Measurements from ENCODE around the gene ARID1B. TPM values are rescaled to one million over a fixed set of nuclear protein-coding genes. Genes with fewer than 3 reads are reported as not detected.

ARID1B gene
- total RNA-seq, 1 donor from 2014 or later, result 101 TPM

DNA sequence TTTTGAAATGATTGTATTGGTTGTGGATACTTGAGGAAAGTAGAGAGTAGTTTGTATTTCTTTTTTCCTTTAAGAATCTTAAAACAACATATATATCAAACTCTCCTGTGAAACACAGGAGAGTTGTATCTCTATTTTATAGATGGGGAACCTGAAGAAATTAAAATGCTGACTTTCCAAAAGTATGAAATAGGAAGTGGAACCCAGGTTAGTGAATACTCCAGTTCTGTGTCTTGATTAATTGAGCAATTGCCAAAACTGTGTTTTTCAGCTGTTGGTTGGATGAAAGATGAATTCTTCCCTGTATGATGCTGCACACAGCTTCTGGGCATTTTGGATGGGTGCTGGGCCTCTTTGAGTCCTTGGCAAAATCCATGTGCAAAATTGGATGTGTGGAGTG, 86.3 kb downstream of the ARID1B start:
- Mint-ChIP-seq H3K27ac (ENCODE audit: unreplicated experiment) (no peak overlapping the region), H3K4me3 (no peak overlapping the region), H3K27me3 (ENCODE audit: low read depth) (no peaks in the 10 kb centered on the region), H3K9me3 (peaks cover 7% of the 10 kb centered on the region), H3K4me1 (peaks cover 50% of the 10 kb centered on the region), H3K36me3 (ENCODE audit: low read depth) (peaks cover 11% of the 10 kb centered on the region)
- TF ChIP-seq, protein P1, sequence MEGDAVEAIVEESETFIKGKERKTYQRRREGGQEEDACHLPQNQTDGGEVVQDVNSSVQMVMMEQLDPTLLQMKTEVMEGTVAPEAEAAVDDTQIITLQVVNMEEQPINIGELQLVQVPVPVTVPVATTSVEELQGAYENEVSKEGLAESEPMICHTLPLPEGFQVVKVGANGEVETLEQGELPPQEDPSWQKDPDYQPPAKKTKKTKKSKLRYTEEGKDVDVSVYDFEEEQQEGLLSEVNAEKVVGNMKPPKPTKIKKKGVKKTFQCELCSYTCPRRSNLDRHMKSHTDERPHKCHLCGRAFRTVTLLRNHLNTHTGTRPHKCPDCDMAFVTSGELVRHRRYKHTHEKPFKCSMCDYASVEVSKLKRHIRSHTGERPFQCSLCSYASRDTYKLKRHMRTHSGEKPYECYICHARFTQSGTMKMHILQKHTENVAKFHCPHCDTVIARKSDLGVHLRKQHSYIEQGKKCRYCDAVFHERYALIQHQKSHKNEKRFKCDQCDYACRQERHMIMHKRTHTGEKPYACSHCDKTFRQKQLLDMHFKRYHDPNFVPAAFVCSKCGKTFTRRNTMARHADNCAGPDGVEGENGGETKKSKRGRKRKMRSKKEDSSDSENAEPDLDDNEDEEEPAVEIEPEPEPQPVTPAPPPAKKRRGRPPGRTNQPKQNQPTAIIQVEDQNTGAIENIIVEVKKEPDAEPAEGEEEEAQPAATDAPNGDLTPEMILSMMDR (conservative IDR thresholded peaks at IDR 0.05), result no peak
- DNase-seq (ENCODE audit: low read depth, low spot score), result no peak

DNA sequence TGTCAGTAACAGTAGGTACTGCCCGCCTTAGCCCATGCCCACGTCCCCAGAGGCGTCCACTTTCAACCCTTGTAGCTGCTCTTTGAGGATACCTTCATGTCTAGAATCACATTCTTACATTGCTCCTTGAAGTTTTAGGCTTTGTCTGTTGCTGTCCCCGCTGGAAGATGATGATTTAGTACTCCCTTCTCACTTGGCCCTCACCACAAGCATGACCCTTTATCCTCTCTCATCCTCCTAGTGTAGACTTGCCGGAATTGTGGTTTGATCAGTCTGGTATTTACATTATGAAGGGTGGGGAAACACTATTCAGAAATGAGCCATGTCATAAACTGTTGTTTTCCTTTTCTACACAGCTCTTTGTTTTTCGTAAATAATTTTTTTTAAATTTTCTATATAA, 87.4 kb downstream of the ARID1B start:
- peaks cover 11% of the 10 kb centered on the region for H3K36me3 Mint-ChIP-seq (ENCODE audit: low read depth)
- H3K27ac Mint-ChIP-seq (ENCODE audit: unreplicated experiment), result no peak overlapping the region
- DNase-seq (ENCODE audit: low read depth, low spot score), result no peak
- H3K4me1 Mint-ChIP-seq, result peaks cover 58% of the 10 kb centered on the region
- no peaks in the 10 kb centered on the region for H3K27me3 Mint-ChIP-seq (ENCODE audit: low read depth)
- peaks cover 7% of the 10 kb centered on the region for H3K9me3 Mint-ChIP-seq
- H3K4me3 Mint-ChIP-seq, result no peak overlapping the region
- TF ChIP-seq, protein P1 (conservative IDR thresholded peaks at IDR 0.05), result no peak

DNA sequence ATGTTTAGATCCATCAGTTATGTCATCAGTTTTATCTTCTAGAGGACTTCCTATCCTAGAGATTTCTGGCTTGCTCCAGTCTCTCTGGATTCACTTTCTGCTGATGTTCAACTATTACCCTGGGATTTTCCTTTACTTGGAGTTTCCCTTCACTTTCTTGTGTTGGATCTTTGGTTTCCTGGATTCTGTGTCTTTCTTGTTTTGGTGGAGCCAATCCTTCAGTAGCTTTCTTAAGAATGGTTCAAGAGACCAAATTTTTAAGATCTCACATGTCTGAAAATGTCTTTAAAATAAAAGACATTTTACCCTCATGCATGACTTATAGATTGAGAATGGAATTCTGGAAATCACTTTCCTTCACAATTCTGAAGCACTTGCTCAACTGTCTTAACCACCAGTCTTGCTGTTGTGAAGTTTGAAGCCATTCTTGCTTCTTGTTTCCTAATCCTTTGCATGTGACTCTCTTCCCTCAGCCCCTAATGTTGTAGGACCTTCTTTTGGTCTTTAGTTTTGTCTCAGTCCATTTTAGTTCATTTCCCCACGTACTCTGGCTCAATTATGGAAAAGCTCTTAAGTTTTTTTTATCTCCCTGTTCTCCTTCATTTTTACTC, 87.9 kb downstream of the ARID1B start:
- Mint-ChIP-seq H3K27ac (ENCODE audit: unreplicated experiment) (no peak overlapping the region), H3K36me3 (ENCODE audit: low read depth) (peaks cover 11% of the 10 kb centered on the region), H3K4me3 (no peak overlapping the region), H3K9me3 (peaks cover 7% of the 10 kb centered on the region), H3K4me1 (peaks cover 58% of the 10 kb centered on the region), H3K27me3 (ENCODE audit: low read depth) (no peaks in the 10 kb centered on the region)
- DNase-seq (ENCODE audit: low read depth, low spot score), result no peak
- TF ChIP-seq, protein P1 (conservative IDR thresholded peaks at IDR 0.05), result no peak

DNA sequence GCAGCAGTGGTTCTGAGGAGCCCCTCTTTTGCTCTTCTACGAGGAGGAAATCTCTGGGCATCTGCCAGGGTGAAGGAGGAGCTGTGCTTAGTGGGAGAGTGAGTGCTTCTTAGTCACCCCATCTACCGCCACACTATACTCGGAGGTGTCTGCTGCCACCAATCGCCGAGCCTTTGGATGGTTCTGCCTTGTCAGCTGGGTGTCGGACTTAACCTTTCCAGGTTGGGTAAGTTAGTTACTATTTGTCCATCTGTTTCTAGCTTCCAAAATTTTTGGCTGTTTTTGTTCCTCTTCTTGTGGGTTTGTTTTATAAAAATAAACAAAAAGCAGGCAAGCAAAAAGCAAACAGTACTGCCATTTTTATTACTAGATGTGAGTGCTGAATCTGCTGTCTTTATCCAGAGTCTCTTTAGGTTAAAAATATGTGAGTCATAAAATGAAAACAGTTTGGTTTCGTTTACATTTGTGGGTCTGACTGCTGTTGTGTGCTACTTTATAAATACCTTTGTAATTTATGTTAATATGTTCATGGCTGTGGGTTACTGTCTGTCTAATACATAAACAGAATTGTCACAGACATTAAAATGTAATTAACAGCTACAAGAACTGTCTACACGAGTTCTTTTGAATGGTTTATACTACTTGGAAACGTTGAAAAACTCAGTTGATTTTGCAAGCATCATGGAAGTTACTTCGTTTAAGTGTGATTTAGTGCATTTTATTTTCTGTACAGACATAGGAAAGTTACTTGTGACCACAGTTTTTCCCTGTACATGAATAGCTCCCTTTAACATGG, 89.2 kb downstream of the ARID1B start:
- Mint-ChIP-seq H3K36me3 (ENCODE audit: low read depth) (peaks cover 11% of the 10 kb centered on the region), H3K27me3 (ENCODE audit: low read depth) (no peaks in the 10 kb centered on the region), H3K4me1 (peaks cover 57% of the 10 kb centered on the region), H3K9me3 (peaks cover 7% of the 10 kb centered on the region), H3K4me3 (no peak overlapping the region), H3K27ac (ENCODE audit: unreplicated experiment) (no peak overlapping the region)
- TF ChIP-seq, protein P1 (conservative IDR thresholded peaks at IDR 0.05), result no peak
- DNase-seq (ENCODE audit: low read depth, low spot score), result no peak

DNA sequence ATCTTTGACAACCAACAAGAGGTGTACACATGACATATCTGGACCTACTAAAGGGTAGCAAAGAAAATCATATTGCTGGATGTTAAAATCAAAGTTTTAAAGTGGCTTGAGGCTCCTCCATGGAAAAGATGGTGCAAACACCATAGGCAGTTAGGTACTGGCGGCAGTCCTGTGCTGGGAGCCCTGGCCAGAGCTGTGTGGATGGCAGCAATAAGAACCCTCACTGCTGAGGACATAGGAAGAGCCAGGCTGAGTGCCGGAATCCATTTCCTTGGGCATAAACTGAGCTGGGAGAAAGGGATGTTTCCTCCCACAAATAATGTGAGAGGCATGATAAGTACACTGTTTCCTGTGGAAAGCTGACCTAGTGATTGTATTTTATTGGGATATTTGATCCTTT, 89.9 kb downstream of the ARID1B start:
- Mint-ChIP-seq H3K4me1 (peaks cover 53% of the 10 kb centered on the region), H3K27ac (ENCODE audit: unreplicated experiment) (no peak overlapping the region)

More for the DNA sequence above, 89.9 kb downstream of the ARID1B start:
- DNase-seq (ENCODE audit: low read depth, low spot score), result no peak
- Mint-ChIP-seq H3K9me3 (peaks cover 3% of the 10 kb centered on the region), H3K27me3 (ENCODE audit: low read depth) (no peaks in the 10 kb centered on the region), H3K4me3 (no peak overlapping the region), H3K36me3 (ENCODE audit: low read depth) (peaks cover 11% of the 10 kb centered on the region)
- TF ChIP-seq, protein P1 (conservative IDR thresholded peaks at IDR 0.05), result no peak

All from neural crest cell (in vitro differentiated cells).